GM19395 (cell line): Measurements from ENCODE around the gene AHCTF1.
A peak's percentile ranks its signal among the peaks of the same experiment; 100 is the strongest.
"Not testable (repeated sequence)": the region's sequence is repeated elsewhere in the genome, so short reads cannot be mapped to it uniquely, and the experiment has no call there.

ENCODE experiments used
- ATAC-seq: cut with Tn5 transposase; IDR thresholded peaks from one replicate; pipeline ENCODE4 v1.9.1; 2021; ENCODE audit warnings: mild to moderate bottlenecking, moderate library complexity; ENCODE audit not compliant: unreplicated experiment

The AHCTF1 gene

GRCh38 chr1:246843876-246844275 is 87.9 kb downstream of the AHCTF1 start:
- no peak for ATAC-seq

- not testable (repeated sequence) for ATAC-seq
Observed at GRCh38 chr1:246840761-246841160, 91.0 kb downstream of the AHCTF1 start.

DNA sequence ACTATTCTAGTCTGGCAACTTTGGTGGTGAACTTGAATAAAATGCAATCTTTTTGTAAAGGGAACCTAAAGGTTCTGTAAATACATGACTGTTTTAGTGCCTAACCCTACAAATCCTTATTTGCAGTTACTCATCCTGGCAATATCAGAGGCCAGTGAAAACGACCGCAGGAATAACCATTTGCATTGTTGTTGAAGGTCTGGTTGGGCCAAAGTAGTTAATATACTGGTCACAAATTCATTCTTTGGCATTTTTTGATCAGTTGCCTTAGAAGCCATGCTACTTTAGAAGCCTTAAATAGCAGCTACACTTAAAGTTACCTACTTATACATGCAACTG is 93.7 kb downstream of the AHCTF1 start:
- ATAC-seq: no peak

GRCh38 chr1:246837418-246838117 is 94.2 kb downstream of the AHCTF1 start:
- ATAC-seq: peak; percentile 75

- no peak for ATAC-seq
Observed at GRCh38 chr1:246836209-246836966, 95.4 kb downstream of the AHCTF1 start.

GRCh38 chr1:246831543-246831942 is 100.2 kb downstream of the AHCTF1 start:
- no peak for ATAC-seq

DNA sequence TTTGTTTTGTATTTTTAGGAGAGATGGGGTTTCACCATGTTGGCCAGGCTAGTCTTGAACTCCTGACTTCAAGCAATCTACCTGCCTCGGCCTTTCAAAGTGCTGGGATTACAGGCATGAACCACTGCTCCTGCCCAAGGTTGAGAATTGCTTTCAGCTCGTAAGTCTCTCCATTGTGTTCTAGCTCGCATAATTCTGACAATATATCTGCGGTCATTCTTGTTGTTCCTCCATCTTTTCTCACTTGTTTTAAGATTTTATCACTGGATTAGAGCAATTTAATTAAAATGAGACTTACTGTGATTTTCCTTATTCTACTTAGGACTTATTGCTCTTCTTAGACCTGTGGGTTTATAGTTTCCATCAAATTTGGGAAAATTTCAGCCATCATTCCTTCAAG is 102.9 kb downstream of the AHCTF1 start:
- no peak for ATAC-seq

DNA sequence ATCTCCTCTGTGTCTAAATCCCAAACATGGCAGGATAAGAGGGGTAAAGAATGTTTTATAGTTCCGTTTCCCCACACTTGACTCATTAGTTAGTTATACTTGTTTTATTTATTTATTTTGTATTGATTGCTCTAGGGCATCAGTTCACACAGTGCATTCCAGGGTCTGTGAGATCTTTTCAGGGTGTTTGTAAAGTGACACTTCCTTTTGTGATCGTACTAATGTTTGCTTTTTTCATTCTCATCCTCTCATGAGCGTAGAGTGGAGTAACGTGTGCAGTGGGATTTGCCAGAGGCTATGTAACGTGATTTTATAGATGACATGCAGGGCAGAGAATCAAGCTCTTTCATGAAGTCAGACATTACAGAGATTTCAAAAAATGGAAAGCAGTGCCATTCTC is 104.4 kb downstream of the AHCTF1 start:
- no peak for ATAC-seq

DNA sequence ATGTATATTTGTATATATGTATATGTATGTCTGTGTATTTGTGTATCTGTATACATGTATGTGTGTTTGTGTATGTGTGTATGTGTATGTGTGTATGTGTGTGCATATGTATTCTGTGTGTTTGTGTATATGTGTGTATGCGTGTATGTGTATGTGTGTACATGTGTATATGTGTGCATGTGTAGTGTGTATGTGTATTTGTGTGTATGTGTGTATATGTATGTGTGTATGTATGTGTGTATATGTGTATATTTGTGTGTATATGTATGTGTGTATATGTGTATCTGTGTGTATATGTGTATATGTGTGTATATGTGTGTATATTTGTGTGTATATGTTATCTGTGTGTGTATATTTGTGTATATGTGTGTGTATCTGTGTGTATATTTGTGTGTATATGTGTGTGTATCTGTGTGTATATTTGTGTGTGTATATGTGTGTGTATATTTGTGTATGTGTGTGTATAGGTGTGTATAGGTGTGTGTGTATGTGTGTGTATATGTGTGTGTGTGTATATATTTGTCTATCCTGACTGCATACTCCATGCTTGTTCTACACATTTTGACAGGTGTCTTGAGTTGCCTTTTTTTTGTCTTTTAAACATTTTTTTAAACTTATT is 106.1 kb downstream of the AHCTF1 start:
- ATAC-seq: no peak

DNA sequence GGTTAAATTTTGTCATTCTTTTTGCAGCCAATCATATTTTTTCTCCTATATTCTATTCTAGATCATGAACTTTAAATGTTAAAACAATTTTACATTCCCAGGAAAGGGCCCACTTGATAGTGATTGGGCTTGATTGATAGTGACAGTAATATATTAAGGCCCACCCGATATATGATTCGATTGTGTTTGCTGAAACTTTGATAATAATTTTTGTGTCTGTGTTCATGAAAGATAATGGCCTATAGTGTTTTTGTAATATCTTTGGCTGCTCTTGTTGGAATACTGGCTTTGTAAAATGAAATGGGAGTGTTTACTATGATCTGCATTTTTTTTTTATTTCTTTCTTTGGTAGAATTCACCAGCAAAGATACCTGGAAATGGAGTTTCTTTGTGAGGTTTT is 107.2 kb downstream of the AHCTF1 start:
- no peak for ATAC-seq

DNA sequence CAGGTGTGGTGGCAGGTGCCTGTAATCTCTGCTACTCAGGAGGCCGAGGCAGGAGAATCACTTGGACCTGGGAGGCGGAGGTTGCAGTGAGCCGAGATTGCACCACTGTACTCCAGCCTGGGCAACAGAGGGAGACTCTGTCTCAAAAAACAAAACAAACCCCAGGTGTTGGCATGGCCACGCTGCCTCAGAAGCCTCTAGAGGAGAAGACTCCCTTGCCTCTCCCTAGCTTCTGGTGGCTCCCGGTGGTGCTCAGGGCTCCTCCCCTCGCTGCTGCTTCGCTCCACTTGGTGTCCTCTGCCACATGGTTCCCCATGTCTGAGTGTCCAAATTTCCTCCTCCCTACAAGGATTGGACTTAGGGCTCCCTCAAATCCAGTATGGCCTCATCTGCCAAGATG is 109.6 kb downstream of the AHCTF1 start:
- not testable (repeated sequence) for ATAC-seq

GRCh38 chr1:246820666-246821065 is 111.1 kb downstream of the AHCTF1 start:
- ATAC-seq: no peak

- ATAC-seq: not testable (repeated sequence)
Observed at GRCh38 chr1:246817778-246818177, 114.0 kb downstream of the AHCTF1 start.

- ATAC-seq: peak; percentile 82
Observed at GRCh38 chr1:246815693-246816270, 116.0 kb downstream of the AHCTF1 start.

- ATAC-seq: no peak
Observed at GRCh38 chr1:246814890-246815289, 116.9 kb downstream of the AHCTF1 start.

DNA sequence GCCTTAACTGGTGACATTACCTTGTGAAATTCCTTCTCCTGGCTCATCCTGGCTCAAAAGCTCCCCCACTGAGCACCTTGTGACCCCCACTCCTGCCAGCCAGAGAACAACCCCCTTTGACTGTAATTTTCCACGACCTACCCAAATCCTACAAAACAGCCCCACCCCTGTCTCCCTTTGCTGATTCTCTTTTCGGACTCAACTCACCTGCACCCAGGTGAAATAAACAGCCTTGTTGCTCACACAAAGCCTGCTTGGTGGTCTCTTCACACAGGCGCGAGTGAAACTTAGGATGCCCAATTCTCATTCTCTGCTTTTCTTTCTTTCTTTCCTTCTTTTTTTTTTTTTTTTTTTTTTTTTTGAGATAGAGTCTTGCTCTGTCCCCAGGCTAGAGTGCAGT is 118.4 kb downstream of the AHCTF1 start:
- not testable (repeated sequence) for ATAC-seq

DNA sequence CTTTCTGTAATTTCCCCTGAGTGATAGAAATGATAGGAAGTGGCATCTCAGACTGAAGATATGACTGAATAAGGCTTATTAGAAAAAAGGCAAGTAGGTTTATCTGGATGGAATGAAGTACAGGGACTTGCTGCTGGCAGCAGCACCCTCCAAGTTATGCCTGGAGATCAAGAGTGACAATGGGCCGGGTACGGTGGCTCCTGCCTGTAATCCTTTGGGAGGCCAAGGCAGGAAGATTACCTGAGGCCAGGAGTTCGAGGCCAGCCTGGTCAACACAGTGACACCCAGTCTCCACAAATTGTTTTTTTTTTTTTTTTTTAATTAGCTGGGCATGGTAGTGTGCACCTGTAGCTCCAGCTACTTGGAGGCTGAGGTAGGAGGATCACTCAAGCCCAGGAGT is 119.8 kb downstream of the AHCTF1 start:
- ATAC-seq: no peak

DNA sequence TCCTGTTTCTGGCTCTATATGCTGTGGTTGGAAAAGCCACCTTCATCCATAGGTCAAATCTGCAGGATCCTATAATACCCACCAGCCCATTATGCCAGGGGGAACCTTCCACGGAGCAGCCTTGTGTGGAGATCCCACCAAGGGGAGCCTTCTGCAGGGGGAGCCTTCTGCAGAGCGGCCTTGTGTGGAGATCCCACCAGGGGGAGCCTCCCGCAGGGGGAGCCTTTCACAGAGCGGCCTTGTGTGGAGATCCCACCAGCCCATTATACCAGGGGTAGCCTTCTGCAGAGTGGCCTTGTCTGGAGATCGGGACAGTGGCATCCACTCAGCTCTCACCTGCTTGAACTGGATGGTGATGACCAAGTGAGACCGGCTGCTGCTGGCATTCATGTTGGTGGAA is 122.3 kb downstream of the AHCTF1 start:
- no peak for ATAC-seq

DNA sequence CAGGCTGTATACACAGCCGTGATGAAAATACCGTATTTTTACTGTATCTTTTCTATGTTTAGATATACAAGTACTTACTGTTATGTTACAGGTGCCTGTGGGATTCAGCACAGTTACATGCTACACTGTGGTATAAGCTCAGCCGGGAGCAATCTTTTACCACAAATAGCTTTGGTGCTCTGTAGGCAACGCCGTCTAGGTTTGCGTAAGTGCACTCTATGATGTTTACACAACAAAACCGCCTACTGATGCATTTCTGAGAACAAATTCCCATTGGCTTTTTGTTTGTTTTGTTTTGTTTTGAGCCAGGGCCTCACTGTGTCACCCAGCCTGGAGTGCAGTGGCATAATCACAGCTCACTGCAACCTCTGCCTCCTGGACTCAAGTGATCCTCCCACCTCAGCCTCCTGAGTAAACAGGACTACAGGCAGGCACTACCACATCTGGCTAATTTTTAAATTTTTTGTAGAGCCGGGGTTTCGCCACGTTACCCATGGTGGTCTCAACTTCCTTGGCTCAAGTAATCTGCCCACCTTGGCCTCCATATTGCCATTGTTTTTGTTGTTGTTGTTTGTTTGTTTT is 126.5 kb downstream of the AHCTF1 start:
- ATAC-seq: no peak

- ATAC-seq: no peak
Observed at GRCh38 chr1:246803883-246804282, 127.9 kb downstream of the AHCTF1 start.

DNA sequence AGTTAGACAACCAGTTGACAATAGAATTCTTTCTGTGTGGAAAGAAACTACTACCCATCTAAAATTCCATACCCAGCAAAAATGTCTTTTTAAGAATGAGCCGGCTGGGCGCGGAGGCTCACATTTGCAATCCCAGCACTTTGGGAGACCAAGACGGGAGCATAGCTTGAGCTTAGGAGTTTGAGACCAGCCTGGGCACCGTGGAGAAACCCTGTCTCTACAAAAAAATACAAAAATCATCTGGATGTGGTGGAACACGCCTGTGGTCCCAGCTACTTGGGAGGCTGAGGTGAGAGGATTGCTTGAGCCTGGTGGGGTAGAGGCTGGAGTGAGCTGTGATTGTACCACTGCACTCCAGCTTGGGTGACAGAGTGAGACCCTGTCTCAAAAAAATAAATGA is 128.4 kb downstream of the AHCTF1 start:
- no peak for ATAC-seq
